Subcutaneous preadipocyte (primary cell): ENCODE results near the gene MVB12B. TPM values are rescaled to one million over a fixed set of nuclear protein-coding genes. Genes with fewer than 3 reads are reported as not detected.

ENCODE experiments used
- small RNA-seq: library from RNA; depleted of rRNA; stranded (forward); fragments of <200 nt; gene quantifications from one replicate; pipeline ENCODE3, GENCODE V24; 2012
- total RNA-seq: library from RNA; depleted of rRNA; stranded (reverse); fragments of >200 nt; gene quantifications from 2 replicates; pipeline ENCODE4 v1.2.3, GENCODE V29; 2012

Gene MVB12B
- total RNA-seq = 1.2 and 1.5 TPM in 2 replicates

GRCh38 chr9:126326228-126327005, at the start of gene MVB12B:
Gene MVB12B (plus strand): TSS chr9:126326829. CDS start chr9:126326930, 101 bp downstream.

Small RNA genes lying within 50 kb of the gene (small RNA-seq; reads per million reads assigned to genes)
- not detected for gene RF00108
